Measurements from ENCODE around the gene MCIDAS.

DNA sequence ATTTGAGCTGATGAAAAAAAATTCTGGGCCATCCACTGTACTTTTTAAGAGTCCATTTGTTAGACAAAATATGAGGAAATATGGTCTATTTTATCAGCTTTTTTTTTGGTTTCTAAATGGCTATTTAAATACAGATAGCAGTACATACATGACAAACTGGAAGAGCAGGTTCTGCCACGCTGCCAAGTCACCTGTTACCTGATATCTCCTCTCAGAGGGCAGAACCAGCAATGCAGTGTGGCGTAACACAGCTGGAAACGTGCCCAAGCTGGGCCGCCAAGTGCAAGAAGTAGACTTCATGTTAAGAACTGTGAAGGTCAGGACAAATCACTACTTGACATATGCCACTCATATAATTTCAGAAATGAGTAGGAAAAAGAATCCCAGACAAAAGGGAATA lies 8.1 kb downstream of the MCIDAS start:
- TF ChIP-seq, protein P1, sequence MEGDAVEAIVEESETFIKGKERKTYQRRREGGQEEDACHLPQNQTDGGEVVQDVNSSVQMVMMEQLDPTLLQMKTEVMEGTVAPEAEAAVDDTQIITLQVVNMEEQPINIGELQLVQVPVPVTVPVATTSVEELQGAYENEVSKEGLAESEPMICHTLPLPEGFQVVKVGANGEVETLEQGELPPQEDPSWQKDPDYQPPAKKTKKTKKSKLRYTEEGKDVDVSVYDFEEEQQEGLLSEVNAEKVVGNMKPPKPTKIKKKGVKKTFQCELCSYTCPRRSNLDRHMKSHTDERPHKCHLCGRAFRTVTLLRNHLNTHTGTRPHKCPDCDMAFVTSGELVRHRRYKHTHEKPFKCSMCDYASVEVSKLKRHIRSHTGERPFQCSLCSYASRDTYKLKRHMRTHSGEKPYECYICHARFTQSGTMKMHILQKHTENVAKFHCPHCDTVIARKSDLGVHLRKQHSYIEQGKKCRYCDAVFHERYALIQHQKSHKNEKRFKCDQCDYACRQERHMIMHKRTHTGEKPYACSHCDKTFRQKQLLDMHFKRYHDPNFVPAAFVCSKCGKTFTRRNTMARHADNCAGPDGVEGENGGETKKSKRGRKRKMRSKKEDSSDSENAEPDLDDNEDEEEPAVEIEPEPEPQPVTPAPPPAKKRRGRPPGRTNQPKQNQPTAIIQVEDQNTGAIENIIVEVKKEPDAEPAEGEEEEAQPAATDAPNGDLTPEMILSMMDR (IDR thresholded peaks at IDR 0.05 in 8 of 11, conservative IDR thresholded peaks at IDR 0.05 in 3 of 11): no peak
- TF ChIP-seq POLR2A (IDR thresholded peaks at IDR 0.05): no peak
